Measurements from ENCODE around the gene MATK. TPM values are rescaled to one million over a fixed set of nuclear protein-coding genes. Genes with fewer than 3 reads are reported as not detected.

MATK gene
- total and polyA plus RNA-seq, 5 donors: 0.36 to 1.8 (median 0.85) TPM

DNA sequence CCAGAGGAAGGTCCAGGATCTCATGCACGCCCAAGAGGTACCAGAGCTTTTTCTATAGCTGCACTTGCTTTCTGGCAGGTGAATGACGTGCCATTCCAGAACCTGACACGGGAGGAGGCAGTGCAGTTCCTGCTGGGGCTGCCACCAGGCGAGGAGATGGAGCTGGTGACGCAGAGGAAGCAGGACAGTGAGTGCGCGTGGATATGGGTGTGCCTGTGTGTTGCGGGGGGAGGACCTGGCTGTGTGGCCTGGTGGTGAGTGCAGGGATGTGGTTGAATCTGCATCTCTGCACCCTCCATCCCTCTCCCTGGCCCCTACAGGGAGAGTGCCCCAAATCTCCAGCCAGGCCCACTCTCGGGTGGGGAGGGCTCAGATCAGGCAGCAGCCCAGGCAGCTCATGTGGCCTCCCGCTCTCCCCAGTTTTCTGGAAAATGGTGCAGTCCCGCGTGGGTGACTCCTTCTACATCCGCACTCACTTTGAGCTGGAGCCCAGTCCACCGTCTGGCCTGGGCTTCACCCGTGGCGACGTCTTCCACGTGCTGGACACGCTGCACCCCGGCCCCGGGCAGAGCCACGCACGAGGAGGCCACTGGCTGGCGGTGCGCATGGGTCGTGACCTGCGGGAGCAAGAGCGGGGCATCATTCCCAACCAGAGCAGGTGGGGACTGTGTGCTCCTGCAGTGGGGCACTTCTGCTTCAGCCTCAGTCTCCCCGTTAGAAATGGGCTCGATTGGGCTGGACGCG lies 47.5 kb downstream of the MATK start:
- ATAC-seq (no peak), DNase-seq (no peak)
- Histone ChIP-seq H3K27me3 (ENCODE audit: control insufficient read depth, insufficient read depth) (no peaks in the 10 kb centered on the region), H3K27ac (ENCODE audit: low read length) (no peak overlapping the region), H3K9me3 (ENCODE audit: control insufficient read depth, low read length) (no peaks in the 10 kb centered on the region), H3K4me1 (ENCODE audit: control insufficient read depth, insufficient read depth, low read length) (no peaks in the 10 kb centered on the region), H3K4me3 (ENCODE audit: low read length) (no peak overlapping the region)
- intact Hi-C loops (cut with DNase I): no loop called here
- 84% methylated on average over 32 of the region's 32 CpGs for WGBS

DNA sequence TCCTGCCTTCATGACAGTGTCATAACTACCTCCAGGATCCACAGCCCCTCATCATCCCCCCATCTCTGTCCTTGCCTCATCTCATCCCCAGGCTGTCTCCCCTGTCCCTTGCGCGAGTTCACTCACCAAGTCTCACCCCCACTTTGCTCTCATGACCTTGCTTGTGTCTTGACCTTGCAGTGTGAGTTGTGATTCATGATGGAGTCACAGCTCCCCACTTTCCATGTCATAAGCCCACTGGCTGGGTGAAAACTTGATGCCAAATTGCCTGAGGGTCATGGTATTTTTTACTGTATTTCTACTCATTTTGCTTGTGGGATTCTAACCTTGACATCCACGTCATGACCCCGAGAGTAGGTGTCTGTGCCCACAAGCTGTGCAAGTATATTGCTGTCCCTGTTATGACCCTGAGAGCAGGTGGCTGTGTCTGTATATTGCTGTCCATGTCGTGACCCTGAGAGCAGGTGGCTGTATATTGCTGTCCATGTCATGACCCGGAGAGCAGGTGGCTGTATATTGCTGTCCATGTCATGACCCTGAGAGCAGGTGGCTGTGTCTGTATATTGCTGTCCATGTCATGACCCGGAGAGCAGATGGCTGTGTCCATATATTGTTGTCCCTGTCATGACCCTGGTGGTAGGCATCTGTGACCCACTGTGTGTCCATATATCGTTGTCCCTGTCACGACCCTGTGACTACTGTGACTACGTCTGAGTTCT lies 48.5 kb downstream of the MATK start:
- WGBS: 85% methylated on average over 10 of the region's 10 CpGs
- no peak overlapping the region for H3K4me3 ChIP-seq (ENCODE audit: low read length)
- no peaks in the 10 kb centered on the region for H3K27me3 ChIP-seq (ENCODE audit: control insufficient read depth, insufficient read depth)
- H3K27ac ChIP-seq (ENCODE audit: low read length): no peak overlapping the region
- DNase-seq (no peak), ATAC-seq (no peak)
- H3K9me3 ChIP-seq (ENCODE audit: control insufficient read depth, low read length): no peaks in the 10 kb centered on the region
- H3K4me1 ChIP-seq (ENCODE audit: control insufficient read depth, insufficient read depth, low read length): no peaks in the 10 kb centered on the region
- intact Hi-C loops (cut with DNase I): no loop called here

DNA sequence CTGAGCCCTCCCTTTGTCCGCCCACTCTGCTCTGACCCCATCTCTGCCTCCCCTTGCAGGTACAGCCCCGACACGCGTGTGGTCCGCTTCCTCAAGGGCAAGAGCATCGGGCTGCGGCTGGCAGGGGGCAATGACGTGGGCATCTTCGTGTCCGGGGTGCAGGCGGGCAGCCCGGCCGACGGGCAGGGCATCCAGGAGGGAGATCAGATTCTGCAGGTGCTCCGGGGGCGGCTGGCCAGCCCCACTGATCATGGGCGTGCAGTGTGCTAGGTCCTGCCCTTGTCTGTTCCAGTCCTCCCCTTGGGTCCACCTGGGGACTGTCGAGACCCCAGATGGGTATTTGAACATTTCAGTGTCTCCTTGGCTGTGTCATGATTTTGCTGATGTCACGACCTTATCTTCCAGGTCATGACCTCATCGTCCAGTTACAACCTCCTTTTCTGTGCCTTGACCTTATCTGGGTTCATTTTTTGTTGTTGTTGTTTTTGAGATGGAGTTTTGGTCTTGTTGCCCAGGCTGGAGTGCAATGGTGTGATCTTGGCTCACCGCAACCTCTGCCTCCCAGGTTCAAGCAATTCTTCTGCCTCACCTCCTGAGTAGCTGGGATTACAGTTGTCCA lies 50.0 kb downstream of the MATK start:
- Histone ChIP-seq H3K4me3 (ENCODE audit: low read length) (no peak overlapping the region), H3K4me1 (ENCODE audit: control insufficient read depth, insufficient read depth, low read length) (no peaks in the 10 kb centered on the region), H3K27ac (ENCODE audit: low read length) (no peak overlapping the region), H3K9me3 (ENCODE audit: control insufficient read depth, low read length) (no peaks in the 10 kb centered on the region), H3K27me3 (ENCODE audit: control insufficient read depth, insufficient read depth) (no peaks in the 10 kb centered on the region)
- WGBS: 81% methylated on average over 21 of the region's 21 CpGs
- intact Hi-C loops (cut with DNase I): no loop called here
- peak in 1 of 2 donors; percentile 24 for ATAC-seq
- DNase-seq: no peak

DNA sequence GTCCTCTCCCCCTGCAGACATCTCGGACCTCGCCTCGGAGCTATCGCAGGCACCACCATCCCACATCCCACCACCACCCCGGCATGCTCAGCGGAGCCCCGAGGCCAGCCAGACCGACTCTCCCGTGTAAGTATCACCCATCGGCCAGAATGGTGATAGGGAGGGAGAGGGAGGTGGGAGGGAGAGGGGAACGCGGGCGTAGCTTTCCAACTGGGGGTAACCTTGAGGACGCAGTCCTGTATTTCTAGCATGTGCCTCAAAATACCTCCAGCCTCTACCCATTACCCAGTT lies 51.9 kb downstream of the MATK start:
- H3K9me3 ChIP-seq (ENCODE audit: control insufficient read depth, low read length): no peaks in the 10 kb centered on the region
- WGBS: 86% methylated on average over 14 of the region's 14 CpGs
- no peak overlapping the region for H3K27ac ChIP-seq (ENCODE audit: low read length)
- ATAC-seq (no peak), DNase-seq (no peak)
- H3K4me3 ChIP-seq (ENCODE audit: low read length): no peak overlapping the region
- H3K4me1 ChIP-seq (ENCODE audit: control insufficient read depth, insufficient read depth, low read length): no peaks in the 10 kb centered on the region
- intact Hi-C loops (cut with DNase I): no loop called here
- no peaks in the 10 kb centered on the region for H3K27me3 ChIP-seq (ENCODE audit: control insufficient read depth, insufficient read depth)

DNA sequence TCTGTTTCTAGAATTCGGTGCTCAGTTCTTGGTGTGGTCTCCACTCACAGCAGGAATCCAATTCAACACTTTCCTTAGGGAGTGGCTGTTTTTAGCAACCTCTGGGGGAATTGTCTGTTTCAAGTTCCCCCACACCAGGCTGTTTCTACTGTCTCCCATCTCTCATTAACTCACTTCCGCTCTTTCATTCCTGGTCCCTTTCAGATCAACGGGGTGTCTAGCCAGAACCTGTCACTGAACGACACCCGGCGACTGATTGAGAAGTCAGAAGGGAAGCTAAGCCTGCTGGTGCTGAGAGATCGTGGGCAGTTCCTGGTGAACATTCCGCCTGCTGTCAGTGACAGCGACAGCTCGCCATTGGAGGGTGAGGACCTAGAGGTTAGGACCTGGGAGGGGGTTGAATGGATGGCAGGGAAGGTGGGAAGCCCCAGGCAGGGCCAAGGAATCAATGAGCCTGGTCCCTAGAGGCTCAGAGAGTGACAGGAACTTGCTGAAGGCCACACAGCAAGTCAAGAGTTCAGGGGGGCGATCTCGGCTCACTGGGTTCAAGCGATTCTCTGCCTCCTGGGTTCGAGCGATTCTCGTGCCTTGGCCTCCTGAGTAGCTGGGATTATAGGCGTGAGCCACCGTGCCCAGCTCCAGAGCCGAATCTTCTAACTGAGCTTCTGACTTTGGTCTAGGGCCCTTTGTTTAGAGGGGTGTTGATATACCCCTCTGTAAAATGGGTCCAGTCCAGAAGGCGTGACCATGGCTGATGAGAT lies 52.5 kb downstream of the MATK start:
- H3K27me3 ChIP-seq (ENCODE audit: control insufficient read depth, insufficient read depth): no peaks in the 10 kb centered on the region
- no peaks in the 10 kb centered on the region for H3K9me3 ChIP-seq (ENCODE audit: control insufficient read depth, low read length)
- H3K4me3 ChIP-seq (ENCODE audit: low read length): no peak overlapping the region
- intact Hi-C loops (cut with DNase I): no loop called here
- DNase-seq (no peak), ATAC-seq (no peak)
- WGBS: 65% methylated on average over 20 of the region's 20 CpGs
- no peak overlapping the region for H3K27ac ChIP-seq (ENCODE audit: low read length)
- H3K4me1 ChIP-seq (ENCODE audit: control insufficient read depth, insufficient read depth, low read length): no peaks in the 10 kb centered on the region

DNA sequence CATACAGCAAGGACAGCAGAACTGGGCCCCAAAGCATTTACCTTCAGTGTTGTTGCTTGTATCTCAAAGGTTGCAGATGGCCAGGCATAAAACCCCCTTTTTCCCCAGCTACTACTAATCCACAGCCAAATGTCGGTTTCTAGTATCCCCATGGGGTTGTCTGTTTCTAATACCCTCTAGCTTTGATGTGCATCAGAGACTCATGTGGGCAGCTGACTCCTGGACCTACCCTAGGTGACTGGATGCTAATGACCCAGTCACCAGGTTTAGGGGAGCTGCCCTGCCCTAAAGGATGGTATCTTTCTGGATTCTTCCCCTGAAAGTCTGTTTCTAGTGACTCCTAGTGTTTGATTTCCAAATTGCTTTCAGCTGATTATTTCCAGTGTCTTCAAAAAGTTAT lies 54.1 kb downstream of the MATK start:
- 81% methylated on average over 1 of the region's 1 CpG for WGBS
- H3K4me1 ChIP-seq (ENCODE audit: control insufficient read depth, insufficient read depth, low read length): no peaks in the 10 kb centered on the region
- no peak for ATAC-seq
- no peak for DNase-seq
- H3K9me3 ChIP-seq (ENCODE audit: control insufficient read depth, low read length): no peaks in the 10 kb centered on the region
- H3K27me3 ChIP-seq (ENCODE audit: control insufficient read depth, insufficient read depth): no peaks in the 10 kb centered on the region
- intact Hi-C loops (cut with DNase I): no loop called here
- no peak overlapping the region for H3K27ac ChIP-seq (ENCODE audit: low read length)
- H3K4me3 ChIP-seq (ENCODE audit: low read length): no peak overlapping the region

DNA sequence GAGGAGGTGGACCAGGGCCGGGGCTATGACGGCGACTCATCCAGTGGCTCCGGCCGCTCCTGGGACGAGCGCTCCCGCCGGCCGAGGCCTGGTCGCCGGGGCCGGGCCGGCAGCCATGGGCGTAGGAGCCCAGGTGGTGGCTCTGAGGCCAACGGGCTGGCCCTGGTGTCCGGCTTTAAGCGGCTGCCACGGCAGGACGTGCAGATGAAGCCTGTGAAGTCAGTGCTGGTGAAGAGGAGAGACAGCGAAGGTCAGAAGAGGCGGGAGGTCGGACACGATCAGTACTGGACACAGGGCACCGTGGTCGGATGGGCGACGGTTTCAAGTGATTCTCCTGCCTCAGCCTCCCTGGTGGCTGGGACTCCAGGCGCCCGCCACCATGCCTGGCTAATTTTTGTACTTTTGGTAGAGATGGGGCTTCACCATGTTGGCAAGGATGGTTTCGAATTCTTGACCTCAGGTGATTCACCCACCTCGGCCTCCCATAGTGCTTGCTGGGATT lies 55.7 kb downstream of the MATK start:
- no peaks in the 10 kb centered on the region for H3K9me3 ChIP-seq (ENCODE audit: control insufficient read depth, low read length)

More for the DNA sequence above, 55.7 kb downstream of the MATK start:
- 95% methylated on average over 32 of the region's 32 CpGs for WGBS
- H3K4me1 ChIP-seq (ENCODE audit: control insufficient read depth, insufficient read depth, low read length): no peaks in the 10 kb centered on the region
- H3K27ac ChIP-seq (ENCODE audit: low read length): no peak overlapping the region
- no peak overlapping the region for H3K4me3 ChIP-seq (ENCODE audit: low read length)
- no peaks in the 10 kb centered on the region for H3K27me3 ChIP-seq (ENCODE audit: control insufficient read depth, insufficient read depth)
- ATAC-seq: no peak
- intact Hi-C loops (cut with DNase I): no loop called here
- DNase-seq: no peak

Other genes starting within 250 kb of the MATK start
- gene TEKTIP1, start 247.2 kb downstream of the MATK start, total RNA-seq: 1 to 10 TPM in 1 of 4 donors, under 1 TPM in 1, not detected in 2; 0.97 to 1.2 TPM
- 0.20 TPM for gene TEKTIP1, start 247.2 kb downstream of the MATK start, polyA plus RNA-seq
- 10 to 100 TPM; 20.6 to 31.7 (median 29.6) TPM for gene MFSD12, start 228.8 kb downstream of the MATK start, total RNA-seq
- 21.3 TPM for gene MFSD12, start 228.8 kb downstream of the MATK start, polyA plus RNA-seq
- gene HMG20B, start 213.4 kb downstream of the MATK start, total RNA-seq: 10 to 100 TPM; 35.7 to 46.0 (median 36.2) TPM
- gene HMG20B, start 213.4 kb downstream of the MATK start, polyA plus RNA-seq: 50.5 TPM
- 1 to 10 TPM in 2 of 4 donors, under 1 TPM in 2; 0.89 to 2.1 (median 1.2) TPM for gene GIPC3, start 200.9 kb downstream of the MATK start, total RNA-seq
- gene GIPC3, start 200.9 kb downstream of the MATK start, polyA plus RNA-seq: 1.2 TPM
- 1 to 10 TPM; 1.3 to 2.2 (median 2.0) TPM for gene TBXA2R, start 179.5 kb downstream of the MATK start, total RNA-seq
- gene TBXA2R, start 179.5 kb downstream of the MATK start, polyA plus RNA-seq: 1.8 TPM
- gene CACTIN, start 159.6 kb downstream of the MATK start, total RNA-seq: 10 to 100 TPM; 13.8 to 17.8 (median 14.4) TPM
- gene CACTIN, start 159.6 kb downstream of the MATK start, polyA plus RNA-seq: 13.5 TPM
- 10 to 100 TPM; 38.8 to 48.3 (median 40.4) TPM for gene PIP5K1C, start 85.9 kb downstream of the MATK start, total RNA-seq
- 31.4 TPM for gene PIP5K1C, start 85.9 kb downstream of the MATK start, polyA plus RNA-seq
- gene TJP3, start 78.0 kb downstream of the MATK start, total RNA-seq: not detected
- gene TJP3, start 78.0 kb downstream of the MATK start, polyA plus RNA-seq: 0.05 TPM
- 10 to 100 TPM; 10.5 to 14.0 (median 11.8) TPM for gene APBA3, start 24.7 kb downstream of the MATK start, total RNA-seq
- gene APBA3, start 24.7 kb downstream of the MATK start, polyA plus RNA-seq: 13.1 TPM
- 10 to 100 TPM; 62.9 to 78.1 (median 69.4) TPM for gene MRPL54, start 23.7 kb downstream of the MATK start, total RNA-seq
- 129 TPM for gene MRPL54, start 23.7 kb downstream of the MATK start, polyA plus RNA-seq
- gene RAX2, start 14.2 kb downstream of the MATK start, total RNA-seq: not detected
- gene RAX2, start 14.2 kb downstream of the MATK start, polyA plus RNA-seq: not detected
- gene ZFR2, start 82.7 kb upstream of the MATK start, total RNA-seq: under 1 TPM; 0.36 to 0.85 (median 0.65) TPM
- gene ZFR2, start 82.7 kb upstream of the MATK start, polyA plus RNA-seq: 0.86 TPM
- not detected for gene ATCAY, start 94.3 kb upstream of the MATK start, total RNA-seq
- gene ATCAY, start 94.3 kb upstream of the MATK start, polyA plus RNA-seq: 0.05 TPM
- 1,000 to 10,000 TPM; 1,114 to 1,487 (median 1,236) TPM for gene NMRK2, start 146.7 kb upstream of the MATK start, total RNA-seq
- gene NMRK2, start 146.7 kb upstream of the MATK start, polyA plus RNA-seq: 1,838 TPM
- 100 to 1,000 TPM in 2 of 4 donors, 10 to 100 TPM in 2; 67.8 to 121 (median 93.4) TPM for gene DAPK3, start 184.7 kb upstream of the MATK start, total RNA-seq
- 122 TPM for gene DAPK3, start 184.7 kb upstream of the MATK start, polyA plus RNA-seq
- gene EEF2, start 199.1 kb upstream of the MATK start, total RNA-seq: 1,000 to 10,000 TPM; 2,000 to 2,630 (median 2,240) TPM
- gene EEF2, start 199.1 kb upstream of the MATK start, polyA plus RNA-seq: 1,037 TPM
- gene PIAS4, start 221.4 kb upstream of the MATK start, total RNA-seq: 10 to 100 TPM; 11.9 to 13.1 (median 12.5) TPM
- gene PIAS4, start 221.4 kb upstream of the MATK start, polyA plus RNA-seq: 9.6 TPM

Measured in right cardiac atrium (tissue), 5 donors.